GM12873 (cell line): ENCODE results near the gene SYNE1.

Source experiments
- CTCF ChIP-seq: IDR thresholded peaks from 2 replicates; pipeline ENCODE4 v1.5.1; 2012; ENCODE audit warnings: low read depth, mild to moderate bottlenecking, moderate library complexity, low read length, control low read depth; ENCODE audit not compliant: insufficient read depth; ENCODE audit errors: missing control alignments

SYNE1 gene

GRCh38 chr6:152605342-152605741 lies 31.8 kb downstream of the SYNE1 start:
- no peak for TF ChIP-seq CTCF

- no peak for TF ChIP-seq CTCF
Measured at GRCh38 chr6:152603911-152604310, 33.3 kb downstream of the SYNE1 start.

GRCh38 chr6:152600022-152600421 lies 37.1 kb downstream of the SYNE1 start:
- no peak for TF ChIP-seq CTCF

GRCh38 chr6:152598901-152599537 lies 38.1 kb downstream of the SYNE1 start:
- no peak for TF ChIP-seq CTCF

GRCh38 chr6:152598421-152598820 lies 38.7 kb downstream of the SYNE1 start:
- no peak for TF ChIP-seq CTCF

- TF ChIP-seq CTCF = no peak
Measured at GRCh38 chr6:152596726-152597125, 40.4 kb downstream of the SYNE1 start.

- TF ChIP-seq CTCF = peak; percentile 55
Measured at GRCh38 chr6:152595499-152595898, 41.7 kb downstream of the SYNE1 start.
